NCI-H146 treated with DMSO at 0.1 percent for 48 hours (cell line): Measurements from ENCODE around the gene APC2.

Experiments
- DNase-seq: peaks from one replicate; lab custom pipeline; 2025; ENCODE audit not compliant: unreplicated experiment; lab: John Stamatoyannopoulos, UW

The APC2 gene

GRCh38 chr19:1465191-1466016 is 15.5 kb downstream of the APC2 start:
- DNase-seq: no peak

- DNase-seq: no peak
Measured at GRCh38 chr19:1466018-1466460, 16.1 kb downstream of the APC2 start.

- DNase-seq: no peak
Measured at GRCh38 chr19:1466461-1467214, 16.7 kb downstream of the APC2 start.

GRCh38 chr19:1467215-1467489 is 17.2 kb downstream of the APC2 start:
- no peak for DNase-seq

- DNase-seq: no peak
Measured at GRCh38 chr19:1467490-1468273, 17.8 kb downstream of the APC2 start.

GRCh38 chr19:1468274-1468820 is 18.4 kb downstream of the APC2 start:
- no peak for DNase-seq

GRCh38 chr19:1468821-1469254 is 18.9 kb downstream of the APC2 start:
- no peak for DNase-seq

GRCh38 chr19:1469255-1470054 is 19.5 kb downstream of the APC2 start:
- no peak for DNase-seq

GRCh38 chr19:1470055-1470304 is 20.1 kb downstream of the APC2 start:
- DNase-seq: no peak

GRCh38 chr19:1470305-1471009 is 20.5 kb downstream of the APC2 start:
- DNase-seq: peak; percentile 27

- DNase-seq: no peak
Measured at GRCh38 chr19:1471010-1471514, 21.1 kb downstream of the APC2 start.

- DNase-seq: no peak
Measured at GRCh38 chr19:1471515-1472160, 21.7 kb downstream of the APC2 start.

- DNase-seq: no peak
Measured at GRCh38 chr19:1472231-1473084, 22.5 kb downstream of the APC2 start.

GRCh38 chr19:1473085-1473851 is 23.3 kb downstream of the APC2 start:
- DNase-seq: no peak

GRCh38 chr19:1474011-1474764 is 24.3 kb downstream of the APC2 start:
- DNase-seq: no peak

- no peak for DNase-seq
Measured at GRCh38 chr19:1474765-1475351, 24.9 kb downstream of the APC2 start.
